B cell (primary cell): ENCODE data around the gene MKRN1. TPM values are rescaled to one million over a fixed set of nuclear protein-coding genes. Genes with fewer than 3 reads are reported as not detected.

Experiments used
- ATAC-seq: fragments of 200-7000 bp; cut with Tn5 transposase; one replicate; pipeline ENCODE4 v1.10.0; 2021; ENCODE audit warnings: low read depth, mild to moderate bottlenecking, moderate number of reproducible peaks, moderate library complexity
- CTCF ChIA-PET: fragments of 350-600 bp; sonication (Branson Sonifier 250); formaldehyde crosslinking; loops from one replicate; lab custom pipeline; 2021; ENCODE audit warnings: antibody characterized with exemption, inconsistent platforms; lab: Charles Lee
- POLR2A ChIA-PET: fragments of 350-600 bp; sonication (Branson Sonifier 250); formaldehyde crosslinking; loops from one replicate; lab custom pipeline; 2021; ENCODE audit warnings: antibody characterized with exemption; lab: Charles Lee
- DNase-seq: peaks from one replicate; pipeline ENCODE4 v3.0.0; 2013
- H2AFZ ChIP-seq: 2 replicates; pipeline ENCODE4 v1.6.1; 2012; ENCODE audit warnings: mild to moderate bottlenecking, low read depth, low read length; ENCODE audit not compliant: insufficient read depth, poor library complexity, severe bottlenecking
- H3K27ac ChIP-seq, 2 donors: 1 replicate in 1 of 2; 2 replicates in 1 of 2; pipeline ENCODE4 v1.5.1; 2012 to 2013; ENCODE audit warnings: low read length in 2 of 2, mild to moderate bottlenecking in 2 of 2, moderate library complexity in 1 of 2
- H3K27me3 ChIP-seq, 4 experiments: fragments of 200-600 bp in 1 of 4; sonication (generic) in 1 of 4; replicated peaks in 1 of 4; 1 replicate in 2 of 4; 2 replicates in 2 of 4; pipeline versions ENCODE4 v1.6.1 to v1.7.0; 2013 to 2016; ENCODE audit warnings: low read length in 3 of 4, mild to moderate bottlenecking in 2 of 4, mixed read lengths in 1 of 4, moderate library complexity in 1 of 4; ENCODE audit not compliant: insufficient read depth in 4 of 4, control insufficient read depth in 3 of 4; ENCODE audit errors: control extremely low read depth in 1 of 4
- H3K36me3 ChIP-seq, 2 experiments: replicated peaks in 1 of 2; 1 replicate in 1 of 2; 2 replicates in 1 of 2; pipeline versions ENCODE4 v1.6.1 to v1.7.1; 2013; ENCODE audit warnings: low read length in 1 of 2; ENCODE audit not compliant: insufficient read depth in 2 of 2, control insufficient read depth in 1 of 2; ENCODE audit errors: control extremely low read depth in 1 of 2, extremely low read depth in 1 of 2
- H3K4me1 ChIP-seq, 2 donors: fragments of 200-600 bp in 1 of 2; sonication (generic) in 1 of 2; 1 replicate in 1 of 2; 2 replicates in 1 of 2; pipeline versions ENCODE4 v1.5.1 to v1.6.1; 2013 to 2017; ENCODE audit warnings: low read length in 2 of 2; ENCODE audit not compliant: control insufficient read depth in 2 of 2, insufficient read depth in 2 of 2
- H3K4me2 ChIP-seq: replicated peaks from 2 replicates; pipeline ENCODE3; 2012; ENCODE audit warnings: mild to moderate bottlenecking, low read depth, low read length; ENCODE audit not compliant: poor library complexity, severe bottlenecking
- H3K4me3 ChIP-seq, 5 experiments: fragments of 200-600 bp in 1 of 5; sonication (generic) in 1 of 5; 1 replicate in 3 of 5; 2 replicates in 2 of 5; pipeline versions ENCODE4 v1.5.1 to v1.7.0; 2011 to 2016; ENCODE audit warnings: low read length in 4 of 5, mild to moderate bottlenecking in 4 of 5, low read depth in 2 of 5, control low read depth in 1 of 5, moderate library complexity in 1 of 5; ENCODE audit not compliant: insufficient read depth in 1 of 5; ENCODE audit errors: control extremely low read depth in 1 of 5, extremely low read depth in 1 of 5
- H3K79me2 ChIP-seq: fragments of 200-600 bp; sonication (generic); one replicate; pipeline ENCODE4 v1.6.0; 2016; ENCODE audit warnings: low read length; ENCODE audit not compliant: control insufficient read depth, insufficient read depth
- H3K9ac ChIP-seq: fragments of 200-600 bp; sonication (generic); 2 replicates; pipeline ENCODE4 v1.6.1; 2017; ENCODE audit warnings: mild to moderate bottlenecking, low read length, moderate library complexity
- H3K9me3 ChIP-seq, 3 donors: one replicate each; pipeline versions ENCODE4 v1.6.1 to v1.7.1; 2013; ENCODE audit warnings: low read length in 2 of 3; ENCODE audit not compliant: control insufficient read depth in 2 of 3, insufficient read depth in 1 of 3; ENCODE audit errors: control extremely low read depth in 1 of 3
- H4K20me1 ChIP-seq: 2 replicates; pipeline ENCODE4 v1.6.0; 2012; ENCODE audit warnings: mild to moderate bottlenecking, low read length; ENCODE audit not compliant: insufficient read depth, control insufficient read depth, poor library complexity, severe bottlenecking
- H3K27ac Mint-ChIP-seq: one replicate; pipeline ENCODE4 v1.8.0; 2021; ENCODE audit warnings: mixed read lengths
- H3K27me3 Mint-ChIP-seq: one replicate; pipeline ENCODE4 v1.8.0; 2021; ENCODE audit warnings: mixed read lengths
- H3K4me1 Mint-ChIP-seq: one replicate; pipeline ENCODE4 v1.8.0; 2021; ENCODE audit warnings: mixed read lengths
- H3K4me3 Mint-ChIP-seq: one replicate; pipeline ENCODE4 v1.8.0; 2021; ENCODE audit warnings: mixed read lengths
- H3K9me3 Mint-ChIP-seq: one replicate; pipeline ENCODE4 v1.8.0; 2022; ENCODE audit warnings: mixed read lengths; ENCODE audit not compliant: insufficient read depth
- CTCF ChIP-seq: fragments of 200-600 bp; IDR thresholded peaks from one replicate; pipeline ENCODE4 v1.8.0; 2022; ENCODE audit warnings: antibody characterized with exemption, mild to moderate bottlenecking
- WGBS: methylation state at CpG from one replicate; pipeline ENCODE4 v1.1.5; 2013; ENCODE audit warnings: missing lambda C conversion rate; ENCODE audit not compliant: insufficient coverage; 5-methylcytosine and 5-hydroxymethylcytosine counted together
- intact Hi-C: fragments of 100-400 bp; cut with micrococcal nuclease; formaldehyde crosslinking; loops from one replicate; pipeline ENCODE4 v1.10.0; 2022
- polyA plus RNA-seq: library from polyadenylated mRNA; depleted of rRNA; stranded (reverse); fragments of >200 nt; gene quantifications from 2 replicates; pipeline ENCODE4 v1.2.3, GENCODE V29; 2012
- total RNA-seq, 2 donors: library from RNA; stranded (reverse); fragments of 120-200 nt in 1 of 2; gene quantifications; 1 replicate in 1 of 2; 2 replicates in 1 of 2; pipeline versions ENCODE4 v1.2.3 to v1.2.4, GENCODE V29; 2013 to 2022

Gene MKRN1
- total and polyA plus RNA-seq, 2 donors (not counting 1 experiment from before 2014, with no cell fraction given), result 41.9 to 147 TPM

GRCh38 chr7:140478246-140479061 lies 851 bp downstream of the MKRN1 start:
- ChIA-PET CTCF (interaction anchor here (0.7 to 8.7 kb wide), 12 partner anchors 9 to 1055 kb away, joined by 3 to 96 read pairs (median 4); partner anchors contain the start of gene MRPS33), POLR2A (interaction anchor here (0.7 to 1.2 kb wide), 8 partner anchors 10 to 1260 kb away, joined by 3 to 10 read pairs (median 3); partner anchors contain the start of genes KDM7A, NDUFB2 and SSBP1)
- Mint-ChIP-seq H3K27ac (peak overlapping the region; percentile 89), H3K4me3 (peak overlapping the region; percentile 91), H3K9me3 (no peaks in the 10 kb centered on the region), H3K4me1 (peaks cover 31% of the 10 kb centered on the region), H3K27me3 (peaks cover 2% of the 10 kb centered on the region)
- peaks cover 29% of the 10 kb centered on the region for H4K20me1 ChIP-seq
- H2AFZ ChIP-seq, result peak overlapping the region; percentile 82
- no peaks in the 10 kb centered on the region for H3K27me3 ChIP-seq
- under 1% methylated on average over 54 of the region's 69 CpGs for WGBS
- H3K4me3 ChIP-seq, result peak overlapping the region; percentile 90 to 96 (median 93)
- peaks cover 26 to 27% of the 10 kb centered on the region in 2 donors for H3K4me1 ChIP-seq
- H3K9me3 ChIP-seq, result no peaks in the 10 kb centered on the region
- ATAC-seq (peak; percentile 28), DNase-seq (peak; percentile 79)
- intact Hi-C loops, result loop anchor here (1.0 to 5.0 kb wide), 7 partner anchors 88 to 537 kb away; partner anchors contain the start of genes BRAF, NDUFB2 and PARP12
- peak overlapping the region; percentile 83 to 86 for H3K27ac ChIP-seq
- peaks cover 0 to 2% of the 10 kb centered on the region in 2 experiments for H3K36me3 ChIP-seq
- peaks cover 53% of the 10 kb centered on the region for H3K79me2 ChIP-seq
- TF ChIP-seq CTCF, result no peak
- H3K4me2 ChIP-seq, result peak overlapping the region; percentile 92
- peak overlapping the region; percentile 84 for H3K9ac ChIP-seq
